SK-N-SH (cell line): ENCODE measurements around the gene PEDS1.

Experiments used
- EP300 ChIP-seq, 2 experiments: IDR thresholded peaks; 2 replicates each; pipeline versions ENCODE4 v1.4.0 to v1.6.1; 2012; ENCODE audit warnings: borderline replicate concordance in 1 of 2, low read depth in 1 of 2, low read length in 1 of 2
- EZH2phosphoT487 ChIP-seq: fragments of 200-600 bp; sonication (generic); IDR thresholded peaks from 2 replicates; pipeline ENCODE4 v1.6.1; 2017; ENCODE audit warnings: low read depth, mixed run types, mild to moderate bottlenecking, antibody characterized with exemption, moderate library complexity, borderline replicate concordance
- JUND ChIP-seq: IDR thresholded peaks from 2 replicates; pipeline ENCODE4 v1.4.0; 2012
- NFIC ChIP-seq: IDR thresholded peaks from 2 replicates; pipeline ENCODE4 v1.4.0; 2012; ENCODE audit warnings: borderline replicate concordance
- POLR2AphosphoS5 ChIP-seq: IDR thresholded peaks from 2 replicates; pipeline ENCODE4 v1.6.1; 2012; ENCODE audit warnings: low read depth, low read length
- RAD21 ChIP-seq: IDR thresholded peaks from 2 replicates; pipeline ENCODE4 v1.6.1; 2012; ENCODE audit warnings: mild to moderate bottlenecking, low read length
- RFX5 ChIP-seq: IDR thresholded peaks from 2 replicates; pipeline ENCODE4 v1.6.1; 2012; ENCODE audit warnings: mild to moderate bottlenecking, improper control_type of control experiment, low read length
- SIN3A ChIP-seq: IDR thresholded peaks from 2 replicates; pipeline ENCODE4 v1.6.1; 2012; ENCODE audit warnings: low read depth, mild to moderate bottlenecking, low read length, moderate library complexity, borderline replicate concordance
- YY1 ChIP-seq: IDR thresholded peaks from 2 replicates; pipeline ENCODE4 v1.4.0; 2012; ENCODE audit warnings: low read depth, mild to moderate bottlenecking
- TF ChIP-seq, protein P1 (sequence below): fragments of 150-350 bp; IDR thresholded peaks from 2 replicates; pipeline ENCODE4 v1.6.1; 2016; ENCODE audit warnings: mild to moderate bottlenecking, low read depth, low read length
- TF ChIP-seq, protein P2 (sequence below): fragments of 200-600 bp; sonication (generic); IDR thresholded peaks from 2 replicates; pipeline ENCODE4 v1.6.1; 2017; ENCODE audit warnings: antibody characterized with exemption, mild to moderate bottlenecking, moderate library complexity
- TF ChIP-seq, protein P3 (sequence below): IDR thresholded peaks from 2 replicates; pipeline ENCODE4 v1.4.0; 2012; ENCODE audit warnings: low read depth

DNA sequence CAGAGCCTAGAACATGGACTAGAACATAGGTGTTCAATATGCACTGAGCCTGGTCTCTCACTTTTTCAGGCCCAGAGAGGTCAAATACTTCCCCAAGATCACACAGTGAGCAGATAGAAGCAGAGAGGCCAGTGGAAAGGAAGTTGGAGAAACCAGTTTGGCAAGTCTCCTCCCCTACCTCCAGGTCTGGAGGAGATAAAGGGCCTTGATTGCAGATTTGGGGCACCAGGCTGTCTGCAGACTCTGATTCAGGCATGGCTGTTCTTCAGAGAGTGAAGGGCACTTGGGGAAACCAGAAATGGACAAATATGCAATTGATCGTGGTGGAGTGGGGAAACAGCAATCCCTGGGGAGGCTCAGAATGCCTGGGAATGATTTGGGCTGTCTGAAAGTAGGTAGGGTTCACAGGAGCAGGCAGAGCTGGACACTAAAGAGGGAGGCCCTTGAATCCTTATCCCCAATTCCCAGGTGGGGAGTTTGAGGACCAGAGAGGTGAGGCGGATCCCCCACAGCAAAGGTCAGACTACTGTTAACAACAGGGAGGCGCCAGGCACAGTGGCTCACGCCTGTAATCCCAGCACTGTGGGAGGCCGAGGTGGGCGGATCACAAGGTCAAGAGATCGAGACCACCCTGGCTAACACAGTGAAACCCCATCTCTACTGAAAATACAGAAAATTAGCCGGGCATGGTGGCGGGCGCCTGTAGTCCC is 2.3 kb downstream of the PEDS1 start:
- TF ChIP-seq, protein P1, sequence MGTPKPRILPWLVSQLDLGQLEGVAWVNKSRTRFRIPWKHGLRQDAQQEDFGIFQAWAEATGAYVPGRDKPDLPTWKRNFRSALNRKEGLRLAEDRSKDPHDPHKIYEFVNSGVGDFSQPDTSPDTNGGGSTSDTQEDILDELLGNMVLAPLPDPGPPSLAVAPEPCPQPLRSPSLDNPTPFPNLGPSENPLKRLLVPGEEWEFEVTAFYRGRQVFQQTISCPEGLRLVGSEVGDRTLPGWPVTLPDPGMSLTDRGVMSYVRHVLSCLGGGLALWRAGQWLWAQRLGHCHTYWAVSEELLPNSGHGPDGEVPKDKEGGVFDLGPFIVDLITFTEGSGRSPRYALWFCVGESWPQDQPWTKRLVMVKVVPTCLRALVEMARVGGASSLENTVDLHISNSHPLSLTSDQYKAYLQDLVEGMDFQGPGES: no peak
- no peak for TF ChIP-seq NFIC
- TF ChIP-seq, protein P2, sequence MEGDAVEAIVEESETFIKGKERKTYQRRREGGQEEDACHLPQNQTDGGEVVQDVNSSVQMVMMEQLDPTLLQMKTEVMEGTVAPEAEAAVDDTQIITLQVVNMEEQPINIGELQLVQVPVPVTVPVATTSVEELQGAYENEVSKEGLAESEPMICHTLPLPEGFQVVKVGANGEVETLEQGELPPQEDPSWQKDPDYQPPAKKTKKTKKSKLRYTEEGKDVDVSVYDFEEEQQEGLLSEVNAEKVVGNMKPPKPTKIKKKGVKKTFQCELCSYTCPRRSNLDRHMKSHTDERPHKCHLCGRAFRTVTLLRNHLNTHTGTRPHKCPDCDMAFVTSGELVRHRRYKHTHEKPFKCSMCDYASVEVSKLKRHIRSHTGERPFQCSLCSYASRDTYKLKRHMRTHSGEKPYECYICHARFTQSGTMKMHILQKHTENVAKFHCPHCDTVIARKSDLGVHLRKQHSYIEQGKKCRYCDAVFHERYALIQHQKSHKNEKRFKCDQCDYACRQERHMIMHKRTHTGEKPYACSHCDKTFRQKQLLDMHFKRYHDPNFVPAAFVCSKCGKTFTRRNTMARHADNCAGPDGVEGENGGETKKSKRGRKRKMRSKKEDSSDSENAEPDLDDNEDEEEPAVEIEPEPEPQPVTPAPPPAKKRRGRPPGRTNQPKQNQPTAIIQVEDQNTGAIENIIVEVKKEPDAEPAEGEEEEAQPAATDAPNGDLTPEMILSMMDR: no peak
- TF ChIP-seq SIN3A: no peak
- no peak for TF ChIP-seq EZH2phosphoT487
- TF ChIP-seq JUND: no peak
- no peak for TF ChIP-seq RFX5
- TF ChIP-seq, protein P3, sequence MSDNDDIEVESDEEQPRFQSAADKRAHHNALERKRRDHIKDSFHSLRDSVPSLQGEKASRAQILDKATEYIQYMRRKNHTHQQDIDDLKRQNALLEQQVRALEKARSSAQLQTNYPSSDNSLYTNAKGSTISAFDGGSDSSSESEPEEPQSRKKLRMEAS: no peak
- TF ChIP-seq RAD21: no peak
- no peak for TF ChIP-seq EP300 (IDR thresholded peaks at IDR 0.05; ENCODE audit: borderline replicate concordance in 1 of 2, low read depth in 1 of 2, low read length in 1 of 2)
- TF ChIP-seq YY1: no peak
- TF ChIP-seq POLR2AphosphoS5: no peak
